ENCODE data around the gene CARHSP1.

CARHSP1 gene

DNA sequence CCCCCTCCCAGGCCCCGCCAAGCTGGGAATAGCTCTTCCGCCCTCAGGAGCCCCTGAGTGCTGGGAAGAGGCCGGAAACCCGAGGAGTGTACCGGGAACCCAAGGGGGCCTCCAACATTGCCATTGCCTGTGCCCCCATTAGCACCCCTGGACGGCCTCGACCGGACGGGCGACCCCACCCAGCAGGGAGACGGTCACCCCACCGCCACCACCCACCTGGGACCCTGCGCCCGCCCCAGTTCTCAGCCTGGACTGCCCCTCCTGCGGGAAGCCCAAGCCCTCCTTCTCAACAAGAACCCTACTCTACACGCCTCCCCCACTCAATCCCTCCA is 2.0 kb downstream of the CARHSP1 start:
- ChIA-PET POLR2A (no interaction called here), CTCF (interaction anchor here (1.0 kb wide), 1 partner anchor 13 kb away, joined by 3 read pairs; no protein-coding TSS in a partner anchor)
- Histone ChIP-seq H3K4me3 (ENCODE audit: control insufficient read depth in 1 of 7, extremely low read depth in 1 of 7, insufficient read depth in 4 of 7, low read depth in 2 of 7, low read length in 6 of 7) (peak overlapping the region in 6 of 7 experiments; percentile 67 to 87 (median 74)), H3K36me3 (ENCODE audit: control insufficient read depth in 4 of 4, insufficient read depth in 4 of 4, low read length in 3 of 4) (peaks cover 0 to 9% (median 0%) of the 10 kb centered on the region in 4 experiments), H3K9me3 (ENCODE audit: control extremely low read depth in 1 of 5, control insufficient read depth in 4 of 5, insufficient read depth in 2 of 5, low read depth in 1 of 5, low read length in 4 of 5) (no peaks in the 10 kb centered on the region), H3K27me3 (replicated peaks in 2 of 5; ENCODE audit: control insufficient read depth in 4 of 5, insufficient read depth in 5 of 5, low read length in 4 of 5) (no peaks in the 10 kb centered on the region), H3K4me1 (ENCODE audit: control extremely low read depth in 1 of 4, control insufficient read depth in 4 of 4, insufficient read depth in 4 of 4, low read length in 3 of 4) (peaks cover 3 to 64% (median 40%) of the 10 kb centered on the region in 4 experiments), H3K27ac (ENCODE audit: insufficient read depth in 1 of 2, low read depth in 1 of 2, low read length in 2 of 2, poor library complexity in 1 of 2, severe bottlenecking in 2 of 2) (no peak overlapping the region)
- WGBS (ENCODE audit: insufficient coverage) = 56% methylated on average over 8 of the region's 16 CpGs
- DNase-seq = no peak

DNA sequence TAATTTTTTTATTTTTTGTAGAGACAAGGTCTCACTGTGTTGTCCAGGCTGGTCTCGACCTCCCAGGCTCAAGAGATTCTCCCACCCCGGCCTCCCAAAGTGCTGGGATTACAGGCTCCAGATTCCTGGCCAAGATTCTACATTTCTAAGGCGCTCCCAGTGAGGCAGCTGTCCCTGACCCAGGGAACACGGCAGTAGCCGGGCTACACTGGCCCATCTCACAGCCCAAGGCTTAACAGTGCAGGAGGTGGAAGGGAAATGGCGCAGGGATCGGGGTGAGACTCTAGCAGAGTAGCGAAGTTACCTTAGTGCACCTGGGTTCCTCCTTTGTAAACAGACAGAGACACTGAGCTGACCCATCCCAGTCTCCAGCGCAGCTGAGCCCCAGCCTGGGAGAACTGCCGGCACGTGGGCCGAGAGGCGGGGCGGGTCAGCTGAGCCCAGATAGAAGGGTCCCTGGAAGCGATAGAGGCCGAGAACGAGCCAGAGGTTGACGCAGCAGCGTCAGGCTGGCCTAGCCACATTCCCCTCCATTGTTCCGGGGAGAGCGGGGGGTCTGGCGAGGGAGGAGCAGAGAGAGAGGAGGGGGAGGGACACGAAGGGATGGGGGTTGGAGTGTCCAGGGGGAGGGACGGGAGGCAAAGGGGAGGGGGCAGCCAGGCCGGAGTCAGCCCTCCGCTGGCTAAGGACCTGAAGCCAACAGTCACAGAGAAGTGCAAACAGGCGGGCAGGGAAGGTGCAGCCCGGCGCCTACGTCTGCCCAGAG is 2.5 kb downstream of the CARHSP1 start:
- Histone ChIP-seq H3K9me3 (ENCODE audit: control extremely low read depth in 1 of 5, control insufficient read depth in 4 of 5, insufficient read depth in 2 of 5, low read depth in 1 of 5, low read length in 4 of 5) (no peaks in the 10 kb centered on the region), H3K27me3 (replicated peaks in 2 of 5; ENCODE audit: control insufficient read depth in 4 of 5, insufficient read depth in 5 of 5, low read length in 4 of 5) (no peaks in the 10 kb centered on the region), H3K27ac (ENCODE audit: insufficient read depth in 1 of 2, low read depth in 1 of 2, low read length in 2 of 2, poor library complexity in 1 of 2, severe bottlenecking in 2 of 2) (no peak overlapping the region), H3K4me1 (ENCODE audit: control extremely low read depth in 1 of 4, control insufficient read depth in 4 of 4, insufficient read depth in 4 of 4, low read length in 3 of 4) (peaks cover 3 to 59% (median 40%) of the 10 kb centered on the region in 4 experiments), H3K36me3 (ENCODE audit: control insufficient read depth in 4 of 4, insufficient read depth in 4 of 4, low read length in 3 of 4) (peaks cover 0 to 13% (median 0%) of the 10 kb centered on the region in 4 experiments), H3K4me3 (ENCODE audit: control insufficient read depth in 1 of 7, extremely low read depth in 1 of 7, insufficient read depth in 4 of 7, low read depth in 2 of 7, low read length in 6 of 7) (peak overlapping the region in 3 of 7 experiments; percentile 70 to 82 (median 78))
- WGBS (ENCODE audit: insufficient coverage) = 90% methylated on average over 19 of the region's 30 CpGs
- ChIA-PET CTCF (no interaction called here), POLR2A (no interaction called here)
- no peak for DNase-seq

DNA sequence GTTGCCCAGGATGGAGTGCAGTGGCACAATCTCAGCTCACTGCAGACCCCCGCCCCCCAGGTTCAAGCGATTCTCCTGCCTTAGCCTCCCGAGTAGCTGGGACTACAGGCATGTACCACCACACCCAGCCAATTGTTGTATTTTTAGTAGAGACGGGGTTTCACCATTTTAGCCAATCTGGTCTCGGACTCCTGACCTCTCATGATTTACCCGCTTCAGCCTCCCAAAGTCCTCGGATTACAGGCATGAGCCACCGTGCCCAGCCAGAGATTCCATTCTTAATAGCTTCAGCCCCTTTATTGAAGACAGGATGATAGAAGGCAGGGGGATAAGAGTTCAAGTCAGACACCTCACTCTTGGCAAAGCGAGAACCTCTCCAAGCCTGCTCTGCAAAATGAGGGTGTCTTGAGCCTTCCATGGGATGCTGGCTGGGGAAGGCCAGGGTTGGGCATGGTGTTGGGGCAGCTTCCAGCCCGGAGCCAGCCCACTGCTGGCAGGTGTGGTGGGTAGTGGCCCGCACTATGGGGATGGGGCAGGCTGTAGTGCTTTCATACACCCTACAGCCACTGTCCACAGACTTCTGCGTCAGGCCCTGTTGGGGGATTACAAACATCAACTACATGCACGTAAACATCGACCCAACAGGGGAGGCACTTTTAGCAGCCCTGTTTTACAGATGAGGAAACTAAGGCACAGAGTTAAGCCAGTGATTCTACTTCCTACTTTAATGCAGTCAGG is 3.5 kb downstream of the CARHSP1 start:
- Histone ChIP-seq H3K36me3 (ENCODE audit: control insufficient read depth in 4 of 4, insufficient read depth in 4 of 4, low read length in 3 of 4) (peaks cover 0 to 15% (median 0%) of the 10 kb centered on the region in 4 experiments), H3K4me3 (ENCODE audit: control insufficient read depth in 1 of 7, extremely low read depth in 1 of 7, insufficient read depth in 4 of 7, low read depth in 2 of 7, low read length in 6 of 7) (no peak overlapping the region), H3K27me3 (replicated peaks in 2 of 5; ENCODE audit: control insufficient read depth in 4 of 5, insufficient read depth in 5 of 5, low read length in 4 of 5) (no peaks in the 10 kb centered on the region), H3K27ac (ENCODE audit: insufficient read depth in 1 of 2, low read depth in 1 of 2, low read length in 2 of 2, poor library complexity in 1 of 2, severe bottlenecking in 2 of 2) (no peak overlapping the region), H3K4me1 (ENCODE audit: control extremely low read depth in 1 of 4, control insufficient read depth in 4 of 4, insufficient read depth in 4 of 4, low read length in 3 of 4) (peaks cover 3 to 49% (median 33%) of the 10 kb centered on the region in 4 experiments), H3K9me3 (ENCODE audit: control extremely low read depth in 1 of 5, control insufficient read depth in 4 of 5, insufficient read depth in 2 of 5, low read depth in 1 of 5, low read length in 4 of 5) (no peaks in the 10 kb centered on the region)
- ChIA-PET CTCF (no interaction called here), POLR2A (no interaction called here)
- 98% methylated on average over 14 of the region's 14 CpGs for WGBS (ENCODE audit: insufficient coverage)
- DNase-seq = no peak

DNA sequence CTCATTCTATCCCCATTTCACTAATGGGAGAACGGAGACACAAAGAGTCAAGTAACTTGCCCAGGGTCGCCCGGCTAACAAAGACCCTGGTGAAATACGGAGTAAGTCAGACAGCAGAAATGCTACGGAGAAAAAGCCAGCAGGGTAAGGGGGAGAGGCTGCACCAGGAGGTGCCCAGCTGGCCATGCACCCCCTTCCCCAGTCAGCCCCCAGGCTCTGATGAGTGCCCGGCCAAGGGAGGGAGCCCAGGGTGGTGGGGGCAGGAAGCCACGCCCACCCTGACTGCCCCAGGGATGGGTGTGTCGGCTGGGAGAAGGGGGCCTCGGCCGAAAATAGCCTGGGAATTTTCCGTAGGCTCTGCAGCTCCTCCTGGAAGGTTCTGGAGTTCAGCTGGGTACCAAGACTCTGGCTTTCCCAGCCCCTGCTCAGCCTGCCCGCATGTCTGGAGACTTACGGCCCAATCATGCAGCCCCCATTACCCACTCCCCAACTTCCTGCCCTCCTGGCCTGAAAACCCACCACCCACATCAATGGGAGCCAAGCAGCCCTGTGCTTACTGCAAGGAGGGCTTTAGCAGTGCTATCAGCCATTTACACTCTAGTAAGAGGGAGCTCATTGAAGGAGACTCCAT is 4.2 kb downstream of the CARHSP1 start:
- H3K9me3 ChIP-seq (ENCODE audit: control extremely low read depth in 1 of 5, control insufficient read depth in 4 of 5, insufficient read depth in 2 of 5, low read depth in 1 of 5, low read length in 4 of 5) = no peaks in the 10 kb centered on the region
- CTCF ChIA-PET = interaction anchor here (1.4 kb wide), 1 partner anchor 62 kb away, joined by 3 read pairs; no protein-coding TSS in a partner anchor
- no peak overlapping the region for H3K27ac ChIP-seq (ENCODE audit: insufficient read depth in 1 of 2, low read depth in 1 of 2, low read length in 2 of 2, poor library complexity in 1 of 2, severe bottlenecking in 2 of 2)
- WGBS (ENCODE audit: insufficient coverage) = 72% methylated on average over 8 of the region's 13 CpGs
- POLR2A ChIA-PET = interaction anchor here (0.6 kb wide), 1 partner anchor 15 kb away, joined by 3 read pairs; no protein-coding TSS in a partner anchor
- peaks cover 3 to 42% (median 29%) of the 10 kb centered on the region in 4 experiments for H3K4me1 ChIP-seq (ENCODE audit: control extremely low read depth in 1 of 4, control insufficient read depth in 4 of 4, insufficient read depth in 4 of 4, low read length in 3 of 4)
- no peaks in the 10 kb centered on the region for H3K27me3 ChIP-seq (replicated peaks in 2 of 5; ENCODE audit: control insufficient read depth in 4 of 5, insufficient read depth in 5 of 5, low read length in 4 of 5)
- H3K4me3 ChIP-seq (ENCODE audit: control insufficient read depth in 1 of 7, extremely low read depth in 1 of 7, insufficient read depth in 4 of 7, low read depth in 2 of 7, low read length in 6 of 7) = no peak overlapping the region
- peaks cover 0 to 17% (median 0%) of the 10 kb centered on the region in 4 experiments for H3K36me3 ChIP-seq (ENCODE audit: control insufficient read depth in 4 of 4, insufficient read depth in 4 of 4, low read length in 3 of 4)
- no peak for DNase-seq

DNA sequence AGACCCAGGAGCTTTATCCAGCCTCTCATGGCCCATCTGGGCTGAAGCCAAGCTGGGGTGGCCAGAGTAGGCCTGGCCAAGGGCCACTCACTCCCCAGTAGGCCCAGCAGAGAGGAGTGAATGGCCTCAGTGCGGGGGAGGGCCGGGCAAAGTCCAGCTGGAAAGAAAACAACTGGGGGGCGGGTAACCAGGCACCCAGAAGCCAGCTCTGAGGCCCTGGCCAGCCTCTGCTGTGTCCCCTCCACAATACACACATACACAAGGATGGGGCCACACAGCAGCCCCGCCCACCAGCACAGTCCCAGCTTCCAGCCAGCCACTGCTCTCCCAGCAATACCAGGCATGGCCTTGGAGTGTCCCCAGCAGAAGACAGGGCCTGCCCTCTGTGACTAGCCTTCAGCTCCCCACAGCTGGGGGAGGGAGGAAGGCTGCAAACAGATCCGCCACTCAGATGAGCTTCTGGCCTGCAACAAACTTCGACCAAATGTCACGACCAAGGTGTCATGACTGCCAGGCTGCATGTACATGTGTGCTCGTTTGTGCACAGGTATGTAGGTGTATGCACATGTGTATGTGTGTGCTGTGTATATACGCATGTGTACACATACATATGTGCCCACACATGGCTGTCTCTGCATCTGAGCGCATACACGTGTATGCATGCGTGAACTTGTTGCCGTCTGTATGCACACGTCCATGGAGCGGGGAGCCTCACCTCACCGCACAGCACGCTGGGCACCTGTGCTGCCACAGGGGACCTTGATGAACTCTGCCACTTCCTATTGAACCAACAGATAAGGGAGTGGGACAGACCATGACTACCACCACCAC is 5.0 kb downstream of the CARHSP1 start:
- DNase-seq = no peak

DNA sequence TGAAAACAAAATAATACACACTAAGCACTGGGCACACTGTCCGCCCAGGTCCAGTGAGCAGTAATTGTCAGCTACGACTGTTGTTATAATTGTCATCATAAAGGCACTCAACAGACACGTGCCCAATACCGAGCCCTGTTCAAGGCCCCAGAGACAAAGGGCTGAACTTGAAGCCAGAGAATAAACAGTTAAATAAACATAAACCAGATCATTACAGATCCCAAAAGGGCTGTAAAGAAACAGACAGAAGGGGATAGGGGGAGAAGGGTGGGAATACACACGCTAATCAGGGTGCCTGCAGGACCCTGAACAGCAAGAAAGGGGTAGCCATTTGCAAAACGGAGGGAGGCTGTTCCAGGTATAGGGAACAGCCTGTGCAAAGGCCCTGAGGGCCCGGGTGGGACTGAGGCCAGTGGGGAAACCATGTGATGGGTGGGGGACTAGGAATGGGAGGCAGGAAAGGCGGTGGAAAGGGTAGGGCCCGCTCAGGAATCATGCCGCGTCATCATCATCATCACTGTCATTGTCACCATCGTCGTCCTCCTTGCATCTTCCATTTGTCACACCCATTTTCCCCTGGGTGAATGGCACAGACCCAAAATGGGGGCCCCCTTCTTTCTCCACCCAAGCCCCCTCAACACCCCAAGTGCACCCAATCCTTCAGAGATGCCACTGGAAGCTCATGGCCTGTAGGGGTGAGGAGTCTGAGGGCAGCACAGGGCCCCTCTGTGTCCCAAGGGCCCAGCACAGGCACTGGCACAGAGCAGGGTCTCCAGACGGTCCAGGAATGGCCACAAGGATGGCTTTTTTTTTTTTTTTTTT is 6.3 kb downstream of the CARHSP1 start:
- WGBS (ENCODE audit: insufficient coverage) = 80% methylated on average over 9 of the region's 14 CpGs
- H3K4me1 ChIP-seq (ENCODE audit: control extremely low read depth in 1 of 4, control insufficient read depth in 4 of 4, insufficient read depth in 4 of 4, low read length in 3 of 4) = peaks cover 0 to 28% (median 18%) of the 10 kb centered on the region in 4 experiments
- no peaks in the 10 kb centered on the region for H3K27me3 ChIP-seq (replicated peaks in 2 of 5; ENCODE audit: control insufficient read depth in 4 of 5, insufficient read depth in 5 of 5, low read length in 4 of 5)
- CTCF ChIA-PET = interaction anchor here (0.8 to 1.3 kb wide), 4 partner anchors 17 to 295 kb away, joined by 3 to 4 read pairs (median 3); no protein-coding TSS in a partner anchor
- H3K9me3 ChIP-seq (ENCODE audit: control extremely low read depth in 1 of 5, control insufficient read depth in 4 of 5, insufficient read depth in 2 of 5, low read depth in 1 of 5, low read length in 4 of 5) = no peaks in the 10 kb centered on the region
- peaks cover 0 to 34% (median 9%) of the 10 kb centered on the region in 4 experiments for H3K36me3 ChIP-seq (ENCODE audit: control insufficient read depth in 4 of 4, insufficient read depth in 4 of 4, low read length in 3 of 4)
- POLR2A ChIA-PET = no interaction called here
- no peak overlapping the region for H3K4me3 ChIP-seq (ENCODE audit: control insufficient read depth in 1 of 7, extremely low read depth in 1 of 7, insufficient read depth in 4 of 7, low read depth in 2 of 7, low read length in 6 of 7)
- no peak overlapping the region for H3K27ac ChIP-seq (ENCODE audit: insufficient read depth in 1 of 2, low read depth in 1 of 2, low read length in 2 of 2, poor library complexity in 1 of 2, severe bottlenecking in 2 of 2)
- DNase-seq = no peak

More for the DNA sequence above, 5.0 kb downstream of the CARHSP1 start:
- Histone ChIP-seq H3K4me3 (ENCODE audit: control insufficient read depth in 1 of 7, extremely low read depth in 1 of 7, insufficient read depth in 4 of 7, low read depth in 2 of 7, low read length in 6 of 7) (no peak overlapping the region), H3K9me3 (ENCODE audit: control extremely low read depth in 1 of 5, control insufficient read depth in 4 of 5, insufficient read depth in 2 of 5, low read depth in 1 of 5, low read length in 4 of 5) (no peaks in the 10 kb centered on the region), H3K27me3 (replicated peaks in 2 of 5; ENCODE audit: control insufficient read depth in 4 of 5, insufficient read depth in 5 of 5, low read length in 4 of 5) (no peaks in the 10 kb centered on the region), H3K27ac (ENCODE audit: insufficient read depth in 1 of 2, low read depth in 1 of 2, low read length in 2 of 2, poor library complexity in 1 of 2, severe bottlenecking in 2 of 2) (no peak overlapping the region), H3K36me3 (ENCODE audit: control insufficient read depth in 4 of 4, insufficient read depth in 4 of 4, low read length in 3 of 4) (peaks cover 0 to 24% (median 3%) of the 10 kb centered on the region in 4 experiments), H3K4me1 (ENCODE audit: control extremely low read depth in 1 of 4, control insufficient read depth in 4 of 4, insufficient read depth in 4 of 4, low read length in 3 of 4) (peaks cover 3 to 37% (median 25%) of the 10 kb centered on the region in 4 experiments)
- WGBS (ENCODE audit: insufficient coverage) = 95% methylated on average over 11 of the region's 17 CpGs
- ChIA-PET CTCF (interaction anchor here (0.8 to 1.4 kb wide), 3 partner anchors 15 to 255 kb away, joined by 3 to 4 read pairs (median 3); no protein-coding TSS in a partner anchor), POLR2A (interaction anchor here (0.6 kb wide), 2 partner anchors 16 to 212 kb away, joined by 3 to 5 read pairs; no protein-coding TSS in a partner anchor)
